ENCODE data around the gene PLA2G2D. TPM values are rescaled to one million over a fixed set of nuclear protein-coding genes. Genes with fewer than 3 reads are reported as not detected.

Gene PLA2G2D
- total RNA-seq, 1 donor from 2014 or later: 0.09 TPM

- no peak for DNase-seq (ENCODE audit: low spot score)
- H3K9me3 Mint-ChIP-seq: no peaks in the 10 kb centered on the region
- no peaks in the 10 kb centered on the region for H3K4me1 Mint-ChIP-seq (ENCODE audit: low read depth)
- intact Hi-C loops (cut with micrococcal nuclease): no loop called here
- H3K4me3 Mint-ChIP-seq (ENCODE audit: low read depth): no peak overlapping the region
- no peaks in the 10 kb centered on the region for H3K36me3 Mint-ChIP-seq (ENCODE audit: low read depth)
- H3K27ac Mint-ChIP-seq: no peak overlapping the region
- peaks cover 10% of the 10 kb centered on the region for H3K27me3 Mint-ChIP-seq (ENCODE audit: low read depth)
Observed at GRCh38 chr1:20120796-20121195, 1.5 kb upstream of the PLA2G2D start.

- DNase-seq (ENCODE audit: low spot score): no peak
- Mint-ChIP-seq H3K4me3 (ENCODE audit: low read depth) (no peak overlapping the region), H3K27me3 (ENCODE audit: low read depth) (peaks cover 10% of the 10 kb centered on the region), H3K36me3 (ENCODE audit: low read depth) (no peaks in the 10 kb centered on the region), H3K4me1 (ENCODE audit: low read depth) (no peaks in the 10 kb centered on the region), H3K9me3 (no peaks in the 10 kb centered on the region), H3K27ac (no peak overlapping the region)
- intact Hi-C loops (cut with micrococcal nuclease): no loop called here
Observed at GRCh38 chr1:20117236-20117635, 2.1 kb downstream of the PLA2G2D start.

GRCh38 chr1:20115916-20116315 lies 3.4 kb downstream of the PLA2G2D start:
- no peaks in the 10 kb centered on the region for H3K36me3 Mint-ChIP-seq (ENCODE audit: low read depth)
- no peaks in the 10 kb centered on the region for H3K9me3 Mint-ChIP-seq
- intact Hi-C loops (cut with micrococcal nuclease): no loop called here
- peaks cover 7% of the 10 kb centered on the region for H3K27me3 Mint-ChIP-seq (ENCODE audit: low read depth)
- no peak overlapping the region for H3K27ac Mint-ChIP-seq
- DNase-seq (ENCODE audit: low spot score): no peak
- H3K4me1 Mint-ChIP-seq (ENCODE audit: low read depth): no peaks in the 10 kb centered on the region
- no peak overlapping the region for H3K4me3 Mint-ChIP-seq (ENCODE audit: low read depth)

- Mint-ChIP-seq H3K27me3 (ENCODE audit: low read depth) (peaks cover 7% of the 10 kb centered on the region), H3K4me3 (ENCODE audit: low read depth) (no peak overlapping the region), H3K36me3 (ENCODE audit: low read depth) (no peaks in the 10 kb centered on the region), H3K4me1 (ENCODE audit: low read depth) (no peaks in the 10 kb centered on the region), H3K9me3 (no peaks in the 10 kb centered on the region), H3K27ac (no peak overlapping the region)
- DNase-seq (ENCODE audit: low spot score): no peak
- intact Hi-C loops (cut with micrococcal nuclease): no loop called here
Observed at GRCh38 chr1:20115479-20115878, 3.9 kb downstream of the PLA2G2D start.

- peaks cover 2% of the 10 kb centered on the region for H3K27me3 Mint-ChIP-seq (ENCODE audit: low read depth)
- DNase-seq (ENCODE audit: low spot score): no peak
- no peaks in the 10 kb centered on the region for H3K4me1 Mint-ChIP-seq (ENCODE audit: low read depth)
- intact Hi-C loops (cut with micrococcal nuclease): no loop called here
- H3K27ac Mint-ChIP-seq: no peak overlapping the region
- no peak overlapping the region for H3K4me3 Mint-ChIP-seq (ENCODE audit: low read depth)
- no peaks in the 10 kb centered on the region for H3K36me3 Mint-ChIP-seq (ENCODE audit: low read depth)
- no peaks in the 10 kb centered on the region for H3K9me3 Mint-ChIP-seq
Observed at GRCh38 chr1:20114021-20114648, 5.2 kb downstream of the PLA2G2D start.

GRCh38 chr1:20112279-20113000 lies 6.9 kb downstream of the PLA2G2D start:
- intact Hi-C loops (cut with micrococcal nuclease): no loop called here
- peaks cover 6% of the 10 kb centered on the region for H3K27me3 Mint-ChIP-seq (ENCODE audit: low read depth)
- no peaks in the 10 kb centered on the region for H3K36me3 Mint-ChIP-seq (ENCODE audit: low read depth)
- H3K9me3 Mint-ChIP-seq: no peaks in the 10 kb centered on the region
- H3K4me1 Mint-ChIP-seq (ENCODE audit: low read depth): no peaks in the 10 kb centered on the region
- no peak overlapping the region for H3K27ac Mint-ChIP-seq
- no peak for DNase-seq (ENCODE audit: low spot score)
- no peak overlapping the region for H3K4me3 Mint-ChIP-seq (ENCODE audit: low read depth)

GRCh38 chr1:20111452-20111851 lies 7.9 kb downstream of the PLA2G2D start:
- intact Hi-C loops (cut with micrococcal nuclease): no loop called here
- H3K4me1 Mint-ChIP-seq (ENCODE audit: low read depth): no peaks in the 10 kb centered on the region

GRCh38 chr1:20110679-20111078 lies 8.7 kb downstream of the PLA2G2D start:
- Mint-ChIP-seq H3K4me1 (ENCODE audit: low read depth) (no peaks in the 10 kb centered on the region), H3K9me3 (no peaks in the 10 kb centered on the region), H3K27ac (no peak overlapping the region), H3K27me3 (ENCODE audit: low read depth) (peaks cover 9% of the 10 kb centered on the region), H3K36me3 (ENCODE audit: low read depth) (no peaks in the 10 kb centered on the region), H3K4me3 (ENCODE audit: low read depth) (no peak overlapping the region)
- DNase-seq (ENCODE audit: low spot score): no peak
- intact Hi-C loops (cut with micrococcal nuclease): no loop called here

More at GRCh38 chr1:20111452-20111851, 7.9 kb downstream of the PLA2G2D start:
- Mint-ChIP-seq H3K27me3 (ENCODE audit: low read depth) (peaks cover 5% of the 10 kb centered on the region), H3K36me3 (ENCODE audit: low read depth) (no peaks in the 10 kb centered on the region), H3K4me3 (ENCODE audit: low read depth) (no peak overlapping the region), H3K9me3 (no peaks in the 10 kb centered on the region), H3K27ac (no peak overlapping the region)
- no peak for DNase-seq (ENCODE audit: low spot score)

- intact Hi-C loops (cut with micrococcal nuclease): no loop called here
- Mint-ChIP-seq H3K36me3 (ENCODE audit: low read depth) (no peaks in the 10 kb centered on the region), H3K4me3 (ENCODE audit: low read depth) (no peak overlapping the region), H3K27me3 (ENCODE audit: low read depth) (peaks cover 12% of the 10 kb centered on the region), H3K4me1 (ENCODE audit: low read depth) (no peaks in the 10 kb centered on the region), H3K9me3 (no peaks in the 10 kb centered on the region), H3K27ac (no peak overlapping the region)
- DNase-seq (ENCODE audit: low spot score): no peak
Observed at GRCh38 chr1:20109223-20109856, 10.0 kb downstream of the PLA2G2D start.

GRCh38 chr1:20108366-20109123 lies 10.8 kb downstream of the PLA2G2D start:
- H3K4me3 Mint-ChIP-seq (ENCODE audit: low read depth): no peak overlapping the region
- H3K9me3 Mint-ChIP-seq: no peaks in the 10 kb centered on the region
- H3K27me3 Mint-ChIP-seq (ENCODE audit: low read depth): peaks cover 12% of the 10 kb centered on the region
- no peaks in the 10 kb centered on the region for H3K36me3 Mint-ChIP-seq (ENCODE audit: low read depth)
- no peaks in the 10 kb centered on the region for H3K4me1 Mint-ChIP-seq (ENCODE audit: low read depth)
- intact Hi-C loops (cut with micrococcal nuclease): no loop called here
- DNase-seq (ENCODE audit: low spot score): no peak
- no peak overlapping the region for H3K27ac Mint-ChIP-seq

- no peaks in the 10 kb centered on the region for H3K36me3 Mint-ChIP-seq (ENCODE audit: low read depth)
- H3K9me3 Mint-ChIP-seq: no peaks in the 10 kb centered on the region
- intact Hi-C loops (cut with micrococcal nuclease): no loop called here
- no peak overlapping the region for H3K4me3 Mint-ChIP-seq (ENCODE audit: low read depth)
- no peak for DNase-seq (ENCODE audit: low spot score)
- H3K27ac Mint-ChIP-seq: no peak overlapping the region
- H3K4me1 Mint-ChIP-seq (ENCODE audit: low read depth): no peaks in the 10 kb centered on the region
- H3K27me3 Mint-ChIP-seq (ENCODE audit: low read depth): peaks cover 15% of the 10 kb centered on the region
Observed at GRCh38 chr1:20107796-20108195, 11.5 kb downstream of the PLA2G2D start.

- DNase-seq (ENCODE audit: low spot score): no peak
- H3K27me3 Mint-ChIP-seq (ENCODE audit: low read depth): peaks cover 15% of the 10 kb centered on the region
- intact Hi-C loops (cut with micrococcal nuclease): no loop called here
- no peaks in the 10 kb centered on the region for H3K36me3 Mint-ChIP-seq (ENCODE audit: low read depth)
- H3K4me1 Mint-ChIP-seq (ENCODE audit: low read depth): no peaks in the 10 kb centered on the region
- H3K4me3 Mint-ChIP-seq (ENCODE audit: low read depth): no peak overlapping the region
- H3K27ac Mint-ChIP-seq: no peak overlapping the region
- H3K9me3 Mint-ChIP-seq: no peaks in the 10 kb centered on the region
Observed at GRCh38 chr1:20107351-20107750, 12.0 kb downstream of the PLA2G2D start.

GRCh38 chr1:20105856-20106255 lies 13.5 kb downstream of the PLA2G2D start:
- Mint-ChIP-seq H3K4me1 (ENCODE audit: low read depth) (no peaks in the 10 kb centered on the region), H3K9me3 (no peaks in the 10 kb centered on the region), H3K4me3 (ENCODE audit: low read depth) (no peak overlapping the region), H3K36me3 (ENCODE audit: low read depth) (no peaks in the 10 kb centered on the region), H3K27ac (no peak overlapping the region), H3K27me3 (ENCODE audit: low read depth) (peaks cover 15% of the 10 kb centered on the region)
- intact Hi-C loops (cut with micrococcal nuclease): no loop called here
- DNase-seq (ENCODE audit: low spot score): no peak

Measured in activated T-helper 2 cell treated with anti-CD3 and anti-CD28 coated beads, Interferon-gamma antibody, Interleukin-2, Interleukin-4, amounts not matched to agents 10 μg/mL and 5 μg/mL and 100 μg/mL, durations not matched to agents 14 hours and 24 hours and 36 hours (primary cell).